Loucy (cell line): ENCODE measurements around the gene PLSCR5.

Source experiments
- CTCF ChIP-seq: fragments of 200-600 bp; sonication (generic); conservative IDR thresholded peaks from 2 replicates; pipeline ENCODE4 v1.5.1; 2014; ENCODE audit warnings: mild to moderate bottlenecking, antibody characterized with exemption, low read length
- EZH2phosphoT487 ChIP-seq: fragments of 200-600 bp; IDR thresholded peaks from 2 replicates; pipeline ENCODE4 v1.6.1; 2018; ENCODE audit warnings: antibody characterized with exemption, mild to moderate bottlenecking, moderate library complexity, borderline replicate concordance

GRCh38 chr3:146594843-146595482 is 10.2 kb downstream of the PLSCR5 start:
- TF ChIP-seq CTCF: peak; percentile 47
- TF ChIP-seq EZH2phosphoT487: no peak
